ENCODE data around the gene HSH2D.

The HSH2D gene

DNA sequence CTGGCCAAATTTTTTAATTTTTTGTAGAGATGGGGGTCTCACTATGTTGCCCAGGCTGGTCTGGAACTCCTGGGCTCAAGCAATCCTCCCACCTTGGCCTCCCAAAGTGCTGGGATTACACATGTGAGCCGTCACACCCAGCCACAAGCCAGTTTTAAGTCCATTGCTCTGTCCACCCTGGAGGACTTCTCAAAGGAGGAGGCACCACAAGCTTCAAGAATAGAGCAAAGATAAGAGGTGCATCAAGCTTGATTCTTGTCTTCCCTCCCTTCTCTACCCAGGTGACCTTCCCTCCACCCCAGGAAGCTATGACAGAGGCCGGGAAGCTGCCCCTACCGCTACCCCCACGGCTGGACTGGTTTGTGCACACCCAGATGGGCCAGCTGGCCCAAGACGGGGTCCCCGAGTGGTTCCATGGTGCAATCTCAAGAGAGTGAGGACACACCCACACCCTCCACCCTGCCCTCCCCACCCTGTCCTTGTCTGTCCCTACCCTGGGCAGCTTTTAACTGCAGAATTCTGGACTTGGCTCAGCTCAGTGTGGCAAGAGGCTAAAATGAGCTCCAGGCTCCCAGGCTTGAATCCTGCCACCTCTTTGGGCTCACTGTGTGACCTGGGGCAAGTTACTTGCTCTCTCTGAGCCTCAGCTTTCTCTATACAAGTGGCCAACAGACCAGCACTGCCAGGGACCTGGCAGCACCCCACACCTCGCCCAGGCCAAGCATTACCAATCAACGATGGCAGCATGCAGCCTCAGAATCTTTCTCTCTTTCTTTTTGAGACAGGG lies 5.2 kb downstream of the HSH2D start:
- in situ Hi-C loops (cut with HindIII; ENCODE audit: low pct_unique_long_range_greater_than_20kb, low sequenced_read_pairs): no loop called here
- DNase-seq (ENCODE audit: low read depth in 1 of 2, low spot score in 1 of 2): no peak
- TF ChIP-seq JUND (IDR thresholded peaks at IDR 0.05; ENCODE audit: low read depth): no peak

DNA sequence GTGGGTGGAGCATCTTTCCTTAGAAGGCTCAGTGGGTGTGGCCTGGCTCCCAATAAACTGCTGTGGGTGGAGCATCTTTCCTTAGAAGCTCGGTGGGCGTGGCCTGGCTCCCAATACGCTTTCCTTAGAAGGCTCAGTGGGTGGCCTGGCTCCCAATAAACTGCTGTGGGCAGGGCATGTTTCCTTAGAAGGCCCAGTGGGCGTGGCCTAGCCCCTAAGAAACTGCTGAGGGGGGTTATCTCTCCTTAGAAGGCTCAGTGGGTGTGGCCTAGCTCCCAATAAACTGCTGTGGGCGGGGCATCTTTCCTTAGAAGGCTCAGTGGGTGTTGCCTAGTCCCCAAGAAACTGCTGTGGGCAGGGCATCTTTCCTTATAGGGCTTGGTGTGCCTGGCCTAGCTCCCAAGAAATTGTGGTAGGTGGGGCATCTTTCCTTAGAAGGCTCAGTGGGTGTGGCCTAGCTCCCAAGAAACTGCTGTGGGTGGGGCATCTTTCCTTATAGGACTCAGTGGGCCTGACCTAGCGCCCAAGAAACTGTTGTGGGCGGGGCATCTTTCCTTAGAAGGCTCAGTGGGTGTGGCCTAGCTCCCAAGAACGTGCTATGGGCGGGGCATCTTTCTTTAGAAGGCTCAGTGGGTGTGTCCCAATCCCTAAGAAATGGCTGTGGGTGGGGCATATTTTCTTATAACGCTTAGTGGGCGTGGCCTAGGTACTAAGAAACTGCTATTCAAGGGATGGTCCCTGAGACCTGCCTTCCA lies 10.3 kb downstream of the HSH2D start:
- in situ Hi-C loops (cut with HindIII; ENCODE audit: low pct_unique_long_range_greater_than_20kb, low sequenced_read_pairs): no loop called here
- TF ChIP-seq JUND (IDR thresholded peaks at IDR 0.05; ENCODE audit: low read depth): no peak
- peak in 1 of 2 experiments; percentile 82 for DNase-seq (ENCODE audit: low read depth in 1 of 2, low spot score in 1 of 2)

DNA sequence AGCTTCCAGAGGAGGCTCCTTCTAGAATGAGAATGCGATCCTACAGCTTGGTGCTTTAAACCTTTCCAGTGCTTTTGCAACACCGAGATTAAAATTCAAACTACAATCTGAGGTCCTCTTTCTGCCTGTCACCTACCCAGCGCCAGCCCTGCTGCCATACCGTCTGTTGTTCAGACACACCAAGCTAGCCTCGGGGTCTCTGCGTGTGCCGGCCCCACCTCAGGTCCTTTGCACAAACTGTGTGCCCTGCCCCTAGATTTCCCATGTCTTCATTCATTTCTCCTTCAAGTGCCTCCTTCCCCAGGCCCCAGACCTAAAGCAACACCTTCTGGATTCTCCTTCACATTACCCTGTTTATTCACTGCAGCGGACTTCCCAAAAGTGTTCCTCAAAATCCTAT lies 11.1 kb downstream of the HSH2D start:
- no peak for TF ChIP-seq JUND (IDR thresholded peaks at IDR 0.05; ENCODE audit: low read depth)
- no peak for DNase-seq (ENCODE audit: low read depth in 1 of 2, low spot score in 1 of 2)
- in situ Hi-C loops (cut with HindIII; ENCODE audit: low pct_unique_long_range_greater_than_20kb, low sequenced_read_pairs): no loop called here

DNA sequence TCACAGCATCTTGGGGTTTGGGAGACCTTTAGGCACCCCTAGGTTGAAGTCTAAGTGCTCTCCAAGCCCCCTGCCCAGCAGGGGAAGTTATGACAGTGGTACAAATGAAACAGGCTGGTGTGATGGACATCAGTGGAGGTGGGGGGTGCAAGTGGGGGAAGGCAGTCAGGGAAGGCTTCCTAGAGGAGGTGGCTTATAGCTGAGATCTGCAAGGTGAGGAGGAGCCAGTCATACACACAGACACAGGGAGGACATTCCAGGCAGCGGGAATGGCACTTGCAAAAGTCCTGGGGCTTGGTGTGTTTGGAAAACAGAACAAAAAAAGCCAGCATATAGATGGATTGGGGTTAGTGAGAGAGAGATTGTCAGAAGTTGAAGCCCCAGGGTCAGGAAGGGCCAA lies 11.6 kb downstream of the HSH2D start:
- no peak for DNase-seq (ENCODE audit: low read depth in 1 of 2, low spot score in 1 of 2)
- in situ Hi-C loops (cut with HindIII; ENCODE audit: low pct_unique_long_range_greater_than_20kb, low sequenced_read_pairs): no loop called here
- TF ChIP-seq JUND (IDR thresholded peaks at IDR 0.05; ENCODE audit: low read depth): no peak

DNA sequence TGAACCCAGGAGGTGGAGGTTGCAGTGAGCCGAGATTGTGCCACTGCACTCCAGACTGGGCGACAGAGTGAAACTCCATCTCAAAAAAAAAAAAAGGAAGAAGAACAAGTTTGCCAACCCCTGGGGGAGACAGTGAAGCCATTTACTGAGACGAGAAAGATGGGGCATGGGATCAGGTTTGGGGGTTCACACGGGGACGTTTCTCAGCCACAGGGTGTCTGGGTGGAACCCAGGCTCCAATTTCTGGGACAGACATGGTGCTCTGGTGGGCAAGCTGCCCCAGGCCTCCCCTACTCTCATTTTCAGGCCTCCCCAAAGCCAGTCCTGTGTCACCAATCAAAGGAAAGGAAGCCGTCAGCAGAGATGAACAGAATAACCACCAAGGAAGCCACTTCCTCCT lies 13.4 kb downstream of the HSH2D start:
- in situ Hi-C loops (cut with HindIII; ENCODE audit: low pct_unique_long_range_greater_than_20kb, low sequenced_read_pairs): no loop called here
- no peak for DNase-seq (ENCODE audit: low read depth in 1 of 2, low spot score in 1 of 2)
- no peak for TF ChIP-seq JUND (IDR thresholded peaks at IDR 0.05; ENCODE audit: low read depth)

DNA sequence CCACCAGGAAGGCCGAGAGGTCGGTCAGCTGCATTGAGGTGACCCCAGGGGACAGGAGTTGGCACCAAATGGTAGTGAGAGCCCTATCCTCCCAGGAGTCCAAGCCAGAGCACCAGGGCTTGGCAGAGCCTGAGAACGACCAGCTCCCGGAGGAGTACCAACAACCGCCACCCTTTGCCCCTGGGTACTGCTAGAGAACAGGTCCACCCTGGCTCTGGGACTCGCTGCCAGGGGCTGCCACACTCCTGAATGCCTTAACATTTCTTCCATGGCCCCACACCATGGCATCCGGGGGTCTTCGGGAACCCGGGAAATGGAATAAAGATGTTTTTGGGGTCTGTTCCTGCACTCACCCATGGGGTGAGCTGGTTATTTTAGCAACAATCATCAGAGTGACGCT lies 14.1 kb downstream of the HSH2D start:
- no peak for DNase-seq (ENCODE audit: low read depth in 1 of 2, low spot score in 1 of 2)
- in situ Hi-C loops (cut with HindIII; ENCODE audit: low pct_unique_long_range_greater_than_20kb, low sequenced_read_pairs): no loop called here
- TF ChIP-seq JUND (IDR thresholded peaks at IDR 0.05; ENCODE audit: low read depth): no peak

DNA sequence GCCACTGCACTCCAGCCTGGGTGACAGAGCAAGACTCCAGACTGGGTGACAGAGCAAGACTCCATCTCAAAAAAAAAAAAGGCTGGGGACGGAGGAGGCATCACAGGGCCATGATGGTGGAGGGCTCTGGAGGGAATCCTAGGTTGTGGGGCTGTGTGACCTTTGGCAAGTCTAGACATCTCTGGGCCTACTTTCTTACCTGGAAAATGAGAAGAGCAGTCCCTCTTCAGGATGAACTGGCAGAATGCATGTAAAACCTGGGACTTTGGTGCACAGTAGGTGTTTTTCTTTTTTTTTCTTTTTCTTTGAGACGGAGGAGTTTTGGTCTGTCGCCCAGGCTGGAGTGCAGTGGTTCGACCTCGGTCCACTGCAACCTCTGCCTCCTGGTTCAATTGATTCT lies 16.2 kb downstream of the HSH2D start:
- DNase-seq (ENCODE audit: low read depth in 1 of 2, low spot score in 1 of 2): no peak
- in situ Hi-C loops (cut with HindIII; ENCODE audit: low pct_unique_long_range_greater_than_20kb, low sequenced_read_pairs): no loop called here
- TF ChIP-seq JUND (IDR thresholded peaks at IDR 0.05; ENCODE audit: low read depth): no peak

DNA sequence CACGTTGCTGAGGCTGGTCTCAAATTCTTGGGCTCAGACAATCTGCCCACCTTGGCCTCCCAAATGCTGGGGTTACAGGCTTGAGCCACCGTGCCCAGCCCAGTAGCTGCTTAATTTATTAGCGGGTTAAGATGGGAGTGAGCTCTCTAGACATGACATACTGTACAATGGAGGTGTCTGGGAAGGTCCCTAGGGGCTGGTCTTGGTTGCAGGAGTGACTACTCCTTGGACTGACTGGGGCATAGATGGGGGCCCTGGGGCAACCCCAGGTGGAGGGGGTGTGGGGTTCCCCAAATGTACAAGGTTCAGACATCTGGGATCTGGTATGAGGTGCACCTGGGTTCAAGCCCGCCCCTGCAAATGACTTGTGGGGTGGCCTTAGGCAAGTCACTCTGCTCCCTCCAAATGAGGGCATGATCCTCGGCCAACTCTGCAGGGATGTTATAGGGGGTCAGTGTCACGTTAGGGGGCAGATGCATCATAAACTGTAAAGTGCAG lies 17.0 kb downstream of the HSH2D start:
- no peak for TF ChIP-seq JUND (IDR thresholded peaks at IDR 0.05; ENCODE audit: low read depth)
- in situ Hi-C loops (cut with HindIII; ENCODE audit: low pct_unique_long_range_greater_than_20kb, low sequenced_read_pairs): no loop called here
- no peak for DNase-seq (ENCODE audit: low read depth in 1 of 2, low spot score in 1 of 2)

DNA sequence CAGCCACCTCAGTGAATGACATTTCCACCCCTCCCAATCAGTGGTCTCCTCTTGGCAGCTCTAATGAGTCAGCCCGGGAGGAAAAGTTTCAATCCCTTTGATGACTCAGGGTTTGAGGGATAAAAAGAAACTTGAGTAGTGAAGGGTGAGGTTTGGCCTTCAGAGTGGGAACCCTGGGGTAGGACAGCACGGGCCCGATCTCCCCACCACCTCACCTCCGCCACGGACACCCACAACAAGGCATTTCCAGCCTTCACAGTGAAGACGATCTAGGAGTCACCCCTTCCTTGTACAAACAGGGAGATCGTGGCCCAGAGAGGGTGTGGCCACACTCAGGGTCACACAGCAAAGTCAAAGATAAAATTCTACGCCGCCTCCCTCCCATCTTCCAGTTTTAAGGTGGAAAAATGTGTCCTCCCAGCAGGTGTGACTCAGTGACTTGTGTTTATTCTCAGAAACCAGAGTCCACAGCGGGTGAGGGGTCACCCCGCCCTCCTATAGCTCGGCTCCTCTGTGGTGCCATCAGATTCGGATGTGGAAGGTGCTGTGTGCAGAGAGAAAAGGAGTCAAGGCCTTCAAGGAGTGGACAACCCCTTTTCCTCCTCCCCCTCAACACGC lies 17.6 kb downstream of the HSH2D start:
- in situ Hi-C loops (cut with HindIII; ENCODE audit: low pct_unique_long_range_greater_than_20kb, low sequenced_read_pairs): no loop called here
- TF ChIP-seq JUND (IDR thresholded peaks at IDR 0.05; ENCODE audit: low read depth): no peak
- DNase-seq (ENCODE audit: low read depth in 1 of 2, low spot score in 1 of 2): no peak

DNA sequence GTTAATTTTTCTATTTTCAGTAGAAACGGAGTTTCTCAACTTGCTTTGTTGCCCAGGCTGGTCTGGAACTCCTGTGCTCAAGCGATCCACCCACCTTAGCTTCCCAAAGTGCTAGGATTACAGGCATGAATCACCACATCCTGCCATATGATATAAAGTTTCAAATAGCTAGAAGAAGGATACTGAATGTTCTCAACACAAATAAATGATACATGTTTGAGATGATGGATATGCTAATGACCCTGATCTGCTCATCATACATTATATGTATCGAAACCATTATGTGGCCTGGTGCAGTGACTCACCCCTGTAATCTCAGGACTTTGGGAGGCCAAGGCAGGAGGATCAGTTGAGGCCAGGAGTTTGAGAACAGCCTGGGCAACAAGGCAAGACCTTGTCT lies 18.4 kb downstream of the HSH2D start:
- in situ Hi-C loops (cut with HindIII; ENCODE audit: low pct_unique_long_range_greater_than_20kb, low sequenced_read_pairs): no loop called here
- no peak for DNase-seq (ENCODE audit: low read depth in 1 of 2, low spot score in 1 of 2)
- TF ChIP-seq JUND (IDR thresholded peaks at IDR 0.05; ENCODE audit: low read depth): no peak

DNA sequence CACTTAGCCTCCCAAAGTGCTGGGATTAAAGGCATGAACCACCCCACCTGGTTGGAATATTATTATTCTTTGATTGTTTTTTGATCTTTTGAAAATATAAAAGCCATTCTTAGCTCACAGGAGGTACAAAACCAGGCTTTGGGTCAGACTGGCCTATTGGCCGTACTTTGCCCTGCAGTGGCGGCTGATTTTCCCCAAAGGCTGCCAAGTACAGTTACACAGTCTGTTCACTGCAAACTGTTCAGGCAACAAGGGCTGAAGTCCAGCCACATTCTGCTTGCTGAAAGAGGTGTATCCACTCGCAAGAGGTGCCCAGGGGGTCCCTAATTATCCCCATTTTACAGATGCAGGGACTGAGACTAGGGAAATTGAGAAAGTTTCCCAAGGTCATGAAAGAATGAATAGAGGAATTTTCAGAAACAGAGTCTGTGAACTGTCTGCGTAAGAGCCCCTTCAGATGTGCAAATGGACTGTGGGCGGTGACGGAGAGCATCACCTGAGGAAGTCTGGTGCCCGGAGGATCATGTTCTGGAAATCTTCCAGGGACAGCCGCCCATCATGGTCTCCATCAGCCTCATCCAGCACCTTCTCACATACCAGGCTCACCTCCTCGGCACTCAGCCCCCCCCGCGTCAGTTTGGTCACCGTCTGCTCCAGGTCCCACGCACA lies 20.9 kb downstream of the HSH2D start:
- no peak for TF ChIP-seq JUND (IDR thresholded peaks at IDR 0.05; ENCODE audit: low read depth)
- no peak for DNase-seq (ENCODE audit: low read depth in 1 of 2, low spot score in 1 of 2)
- in situ Hi-C loops (cut with HindIII; ENCODE audit: low pct_unique_long_range_greater_than_20kb, low sequenced_read_pairs): no loop called here

DNA sequence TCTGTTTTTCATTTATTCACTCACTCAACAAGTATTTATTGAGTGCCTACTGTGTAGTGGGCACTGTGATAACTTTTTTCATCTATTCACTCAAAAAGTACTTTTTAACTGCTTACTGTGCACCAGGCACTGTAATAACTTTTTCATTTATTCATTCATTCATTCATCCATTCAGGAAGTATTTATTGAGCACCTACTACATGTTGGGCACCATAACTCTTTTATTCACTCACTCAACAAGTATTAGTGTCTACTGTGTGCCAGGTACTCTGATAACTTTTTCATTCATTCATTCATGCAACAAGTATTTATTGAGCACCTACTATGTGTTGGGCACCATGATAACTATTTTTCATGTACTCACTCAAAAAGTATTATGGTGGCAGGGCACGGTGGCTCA lies 22.9 kb downstream of the HSH2D start:
- in situ Hi-C loops (cut with HindIII; ENCODE audit: low pct_unique_long_range_greater_than_20kb, low sequenced_read_pairs): no loop called here
- TF ChIP-seq JUND (IDR thresholded peaks at IDR 0.05; ENCODE audit: low read depth): no peak
- no peak for DNase-seq (ENCODE audit: low read depth in 1 of 2, low spot score in 1 of 2)
